Lower leg skin (tissue), 4 donors: Measurements from ENCODE around the gene CGB2. TPM values are rescaled to one million over a fixed set of nuclear protein-coding genes. Genes with fewer than 3 reads are reported as not detected.
"Not testable (repeated sequence)": the region's sequence is repeated elsewhere in the genome, so short reads cannot be mapped to it uniquely, and the experiment has no call there.

Experiments
- DNase-seq, 2 donors: peaks; one replicate each; pipeline ENCODE4 v3.0.0-alpha.2; 2019; ENCODE audit warnings: low spot score in 2 of 2
- H3K4me3 ChIP-seq: fragments of 200-600 bp; sonication (generic); 2 replicates; pipeline ENCODE4 v1.5.1; 2017; ENCODE audit warnings: mild to moderate bottlenecking, low read depth; ENCODE audit not compliant: poor library complexity, severe bottlenecking
- CTCF ChIP-seq, 3 donors: fragments of 450-650 bp; IDR thresholded peaks; one replicate each; pipeline ENCODE4 v1.5.1; 2016; ENCODE audit warnings: antibody characterized with exemption in 3 of 3, mild to moderate bottlenecking in 3 of 3, moderate library complexity in 2 of 3
- POLR2A ChIP-seq, 2 donors: fragments of 450-650 bp; IDR thresholded peaks; one replicate each; pipeline ENCODE4 v1.6.1; 2016 to 2017; ENCODE audit warnings: antibody characterized with exemption in 2 of 2, mild to moderate bottlenecking in 1 of 2, moderate library complexity in 1 of 2
- WGBS, 2 donors: methylation state at CpG; one replicate each; pipeline ENCODE4 v1.1.5; 2018; 5-methylcytosine and 5-hydroxymethylcytosine counted together
- intact Hi-C: fragments of 100-400 bp; cut with DNase I; formaldehyde crosslinking; loops from one replicate; pipeline ENCODE4 v1.15.0; 2023; ENCODE audit warnings: low total_unique reads
- total RNA-seq, 4 donors: library from RNA; depleted of rRNA; stranded (reverse); fragments of >200 nt; gene quantifications; one replicate each; pipeline ENCODE4 v1.1.0, GENCODE V29; 2016

CGB2 gene
- total RNA-seq, 4 donors from 2014 or later: not detected

GRCh38 chr19:49056101-49056901, 24.6 kb downstream of the CGB2 start:
- peak in 1 of 2 donors; percentile 90 for DNase-seq
- intact Hi-C loops: no loop called here
- H3K4me3 ChIP-seq: peak overlapping the region; percentile 17
- no peak for TF ChIP-seq POLR2A (IDR thresholded peaks at IDR 0.05)
- no peak for TF ChIP-seq CTCF (IDR thresholded peaks at IDR 0.05)
- 0 to 1% methylated on average over 38 to 48 of the region's 63 CpGs for WGBS, 2 donors

GRCh38 chr19:49056902-49057596, 25.4 kb downstream of the CGB2 start:
- intact Hi-C loops, DNase-seq: not testable (repeated sequence)
- H3K4me3 ChIP-seq: peak overlapping the region; percentile 13
- WGBS, 2 donors: 2 to 4% methylated on average over 27 to 30 of the region's 34 CpGs

- WGBS, 2 donors: 3 to 4% methylated on average over 21 to 31 of the region's 38 CpGs
- TF ChIP-seq CTCF (IDR thresholded peaks at IDR 0.05) (no peak), POLR2A (IDR thresholded peaks at IDR 0.05) (no peak)
- intact Hi-C loops: no loop called here
- DNase-seq: peak; percentile 67 to 95
- peak within 1 kb of the TSS; percentile 13 for H3K4me3 ChIP-seq
Observed at GRCh38 chr19:49057636-49058234, 26.0 kb downstream of the CGB2 start, which contains the start of gene CGB7. Gene CGB7 (minus strand): TSS chr19:49057749. CDS start chr19:49055375, 2,374 bp downstream.

DNA sequence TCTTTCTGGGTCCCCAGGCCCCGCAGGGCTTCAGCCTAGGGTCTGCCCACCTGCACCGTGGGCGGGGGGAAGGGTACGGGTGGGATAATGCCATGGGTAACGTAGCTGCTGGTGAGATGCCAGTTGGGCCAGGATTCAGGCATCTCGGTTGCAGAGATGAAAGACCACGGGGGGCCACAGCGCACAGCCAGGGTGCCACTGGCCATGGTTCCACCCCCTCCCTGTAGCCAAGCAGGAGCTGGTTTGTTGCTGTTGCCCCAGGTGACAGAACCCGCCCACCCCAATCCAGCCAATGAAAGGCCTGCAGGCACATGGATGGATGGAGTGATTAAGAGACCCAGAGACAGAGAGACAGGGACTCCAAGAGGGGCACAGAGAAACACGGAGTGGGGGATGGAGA, 26.9 kb downstream of the CGB2 start:
- no peak overlapping the region for H3K4me3 ChIP-seq

GRCh38 chr19:49059053-49059452, 27.4 kb downstream of the CGB2 start:
- DNase-seq: no peak
- H3K4me3 ChIP-seq: no peak overlapping the region
- TF ChIP-seq CTCF (IDR thresholded peaks at IDR 0.05) (no peak), POLR2A (IDR thresholded peaks at IDR 0.05) (no peak)
- intact Hi-C loops: no loop called here
- WGBS, 2 donors: 34 to 37% methylated on average over 9 of the region's 9 CpGs

More for the DNA sequence above, 26.9 kb downstream of the CGB2 start:
- TF ChIP-seq CTCF (IDR thresholded peaks at IDR 0.05) (no peak), POLR2A (IDR thresholded peaks at IDR 0.05) (no peak)
- intact Hi-C loops: no loop called here
- no peak for DNase-seq
- WGBS, 2 donors: 32 to 45% methylated on average over 10 of the region's 10 CpGs

DNA sequence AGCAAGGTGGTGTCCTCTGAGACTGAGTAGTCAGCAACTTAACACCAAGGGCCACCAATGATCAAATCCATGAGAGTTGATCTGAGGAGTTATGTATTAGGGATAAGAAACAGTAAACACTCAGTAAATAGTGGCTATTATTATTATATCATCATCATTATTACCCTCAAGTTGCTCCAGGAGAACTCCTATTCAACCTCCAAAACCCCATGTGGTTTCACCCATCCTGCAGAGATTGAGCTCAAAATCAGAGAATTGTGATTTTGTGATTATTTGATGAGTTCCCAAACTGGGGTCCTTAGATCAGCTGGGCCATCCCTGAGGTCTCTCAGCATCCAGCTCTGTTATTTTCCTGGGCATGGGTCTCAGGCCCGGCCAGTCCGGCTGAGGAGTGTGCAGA, 29.3 kb downstream of the CGB2 start:
- TF ChIP-seq POLR2A (IDR thresholded peaks at IDR 0.05): no peak
- no peak for TF ChIP-seq CTCF (IDR thresholded peaks at IDR 0.05)
- H3K4me3 ChIP-seq: no peak overlapping the region
- 95 to 100% methylated on average over 2 of the region's 2 CpGs for WGBS, 2 donors
- DNase-seq: no peak
- intact Hi-C loops: no loop called here
